Activated T-cell treated with anti-CD3 and anti-CD28 coated beads, Interleukin-2, amount 50 U/mL, for 4 hours (primary cell): ENCODE measurements around the gene EHMT1. TPM values are rescaled to one million over a fixed set of nuclear protein-coding genes. Genes with fewer than 3 reads are reported as not detected.
A peak's percentile ranks its signal among the peaks of the same experiment; 100 is the strongest.
"Not testable (repeated sequence)": the region's sequence is repeated elsewhere in the genome, so short reads cannot be mapped to it uniquely, and the experiment has no call there.

Source experiments
- ATAC-seq, 2 donors: fragments of 200-7000 bp; cut with Tn5 transposase; one replicate each; pipeline ENCODE4 v1.10.0; 2021
- DNase-seq: peaks from one replicate; pipeline ENCODE4 v3.0.0-alpha.2; 2020
- H3K27me3 Mint-ChIP-seq: one replicate; pipeline ENCODE4 v1.8.0; 2021; ENCODE audit warnings: low read depth, mixed read lengths
- H3K36me3 Mint-ChIP-seq: one replicate; pipeline ENCODE4 v1.8.0; 2022; ENCODE audit warnings: mixed read lengths; ENCODE audit not compliant: insufficient read depth
- H3K4me1 Mint-ChIP-seq: one replicate; pipeline ENCODE4 v1.8.0; 2021; ENCODE audit warnings: low read depth, mixed read lengths
- H3K4me3 Mint-ChIP-seq: one replicate; pipeline ENCODE4 v1.8.0; 2021; ENCODE audit warnings: mild to moderate bottlenecking, moderate library complexity, mixed read lengths
- H3K9me3 Mint-ChIP-seq: one replicate; pipeline ENCODE4 v1.8.0; 2021; ENCODE audit warnings: mixed read lengths
- total RNA-seq, 3 donors: library from RNA; stranded (reverse); gene quantifications; one replicate each; pipeline ENCODE4 v1.2.1, GENCODE V29; 2021

Gene EHMT1
- total RNA-seq, 3 donors from 2014 or later, result 76.6 to 79.1 (median 78.1) TPM

- Mint-ChIP-seq H3K4me1 (no peaks in the 10 kb centered on the region), H3K4me3 (no peak overlapping the region), H3K27me3 (no peaks in the 10 kb centered on the region), H3K36me3 (peaks cover 59% of the 10 kb centered on the region), H3K9me3 (no peaks in the 10 kb centered on the region)
- ATAC-seq (no peak), DNase-seq (no peak)
Observed at GRCh38 chr9:137797206-137798120, 178.7 kb downstream of the EHMT1 start.

GRCh38 chr9:137798142-137798541 is 179.3 kb downstream of the EHMT1 start:
- Mint-ChIP-seq H3K36me3 (peaks cover 57% of the 10 kb centered on the region), H3K4me3 (no peak overlapping the region), H3K27me3 (no peaks in the 10 kb centered on the region), H3K9me3 (no peaks in the 10 kb centered on the region), H3K4me1 (no peaks in the 10 kb centered on the region)
- no peak for DNase-seq
- ATAC-seq, result no peak

- Mint-ChIP-seq H3K4me1 (no peaks in the 10 kb centered on the region), H3K27me3 (no peaks in the 10 kb centered on the region), H3K9me3 (no peaks in the 10 kb centered on the region), H3K4me3 (no peak overlapping the region), H3K36me3 (peaks cover 56% of the 10 kb centered on the region)
- ATAC-seq, result no peak
- no peak for DNase-seq
Observed at GRCh38 chr9:137798901-137799629, 180.3 kb downstream of the EHMT1 start.

DNA sequence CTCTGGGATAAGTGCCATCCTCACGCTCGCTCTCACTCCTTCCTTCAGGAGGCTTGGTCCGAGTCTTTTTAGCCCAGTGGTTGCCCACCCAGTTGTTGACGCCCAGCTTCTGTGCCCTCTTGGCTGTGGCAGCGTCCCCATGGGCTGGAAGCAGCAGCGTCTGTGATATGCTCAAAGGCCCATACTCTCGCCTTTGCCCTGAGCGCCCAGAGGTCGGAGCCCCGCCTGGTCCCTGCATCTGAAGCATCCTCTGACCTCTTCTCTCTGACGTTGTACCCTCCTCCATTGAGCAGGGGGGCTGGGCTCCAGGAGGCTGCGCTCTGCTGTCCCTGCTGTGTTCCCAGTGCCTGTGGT is 180.8 kb downstream of the EHMT1 start:
- DNase-seq (no peak), ATAC-seq (no peak)
- no peaks in the 10 kb centered on the region for H3K27me3 Mint-ChIP-seq
- no peak overlapping the region for H3K4me3 Mint-ChIP-seq
- no peaks in the 10 kb centered on the region for H3K4me1 Mint-ChIP-seq
- H3K9me3 Mint-ChIP-seq, result no peaks in the 10 kb centered on the region
- peaks cover 60% of the 10 kb centered on the region for H3K36me3 Mint-ChIP-seq

- H3K27me3 Mint-ChIP-seq, result no peaks in the 10 kb centered on the region
- H3K36me3 Mint-ChIP-seq, result peaks cover 62% of the 10 kb centered on the region
- H3K4me3 Mint-ChIP-seq, result no peak overlapping the region
- H3K9me3 Mint-ChIP-seq, result no peaks in the 10 kb centered on the region
- ATAC-seq (no peak), DNase-seq (no peak)
- H3K4me1 Mint-ChIP-seq, result no peaks in the 10 kb centered on the region
Observed at GRCh38 chr9:137800196-137801022, 181.6 kb downstream of the EHMT1 start.

DNA sequence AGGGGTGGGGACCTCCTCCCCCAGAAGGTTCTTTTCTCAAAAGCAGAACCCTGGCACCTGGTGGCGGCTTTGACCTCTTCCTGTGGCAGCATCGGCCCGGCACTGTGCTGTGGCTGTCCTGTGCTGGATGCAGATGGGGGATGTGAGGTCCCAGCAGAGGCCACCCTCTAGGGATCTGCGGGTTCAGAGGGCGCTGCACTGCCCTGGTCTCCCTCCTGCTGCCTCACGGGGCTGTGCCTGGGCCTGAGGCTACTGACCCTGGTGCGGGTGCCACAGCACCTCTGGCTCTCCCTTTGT is 182.2 kb downstream of the EHMT1 start:
- ATAC-seq, result no peak
- no peak overlapping the region for H3K4me3 Mint-ChIP-seq
- H3K36me3 Mint-ChIP-seq, result peaks cover 57% of the 10 kb centered on the region
- no peaks in the 10 kb centered on the region for H3K4me1 Mint-ChIP-seq
- no peaks in the 10 kb centered on the region for H3K27me3 Mint-ChIP-seq
- no peak for DNase-seq
- no peaks in the 10 kb centered on the region for H3K9me3 Mint-ChIP-seq

DNA sequence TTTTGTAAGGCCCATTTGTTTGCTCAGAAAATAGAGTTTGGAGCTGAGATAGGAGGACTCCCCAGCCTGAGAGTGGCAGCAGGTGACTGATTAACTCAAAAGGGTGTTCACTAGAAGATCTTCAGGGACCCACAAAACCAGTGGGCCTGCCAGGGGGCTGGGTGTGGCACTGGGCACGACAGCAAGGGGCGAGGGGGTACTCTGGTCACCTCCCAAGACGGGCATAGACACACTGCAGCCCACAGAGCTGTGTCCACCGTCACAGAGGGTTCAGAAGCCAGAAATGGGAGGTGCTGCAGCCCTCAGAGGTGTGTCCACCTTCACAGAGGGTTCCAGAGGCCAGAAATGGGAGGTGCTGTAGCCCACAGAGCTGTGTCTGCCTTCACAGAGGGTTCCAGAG is 183.2 kb downstream of the EHMT1 start:
- DNase-seq, result no peak
- Mint-ChIP-seq H3K36me3 (peaks cover 54% of the 10 kb centered on the region), H3K27me3 (no peaks in the 10 kb centered on the region), H3K4me1 (peaks cover 5% of the 10 kb centered on the region), H3K9me3 (no peaks in the 10 kb centered on the region), H3K4me3 (no peak overlapping the region)
- ATAC-seq, result no peak

- DNase-seq (no peak), ATAC-seq (no peak)
- Mint-ChIP-seq H3K36me3 (peaks cover 52% of the 10 kb centered on the region), H3K4me3 (no peak overlapping the region), H3K27me3 (no peaks in the 10 kb centered on the region), H3K9me3 (no peaks in the 10 kb centered on the region), H3K4me1 (peaks cover 10% of the 10 kb centered on the region)
Observed at GRCh38 chr9:137802521-137803243, 183.9 kb downstream of the EHMT1 start.

GRCh38 chr9:137804908-137805630 is 186.3 kb downstream of the EHMT1 start:
- H3K4me3 Mint-ChIP-seq, result no peak overlapping the region
- no peaks in the 10 kb centered on the region for H3K27me3 Mint-ChIP-seq
- peaks cover 13% of the 10 kb centered on the region for H3K4me1 Mint-ChIP-seq
- H3K9me3 Mint-ChIP-seq, result no peaks in the 10 kb centered on the region
- ATAC-seq, result peak; percentile 21 to 51
- no peak for DNase-seq
- peaks cover 40% of the 10 kb centered on the region for H3K36me3 Mint-ChIP-seq

DNA sequence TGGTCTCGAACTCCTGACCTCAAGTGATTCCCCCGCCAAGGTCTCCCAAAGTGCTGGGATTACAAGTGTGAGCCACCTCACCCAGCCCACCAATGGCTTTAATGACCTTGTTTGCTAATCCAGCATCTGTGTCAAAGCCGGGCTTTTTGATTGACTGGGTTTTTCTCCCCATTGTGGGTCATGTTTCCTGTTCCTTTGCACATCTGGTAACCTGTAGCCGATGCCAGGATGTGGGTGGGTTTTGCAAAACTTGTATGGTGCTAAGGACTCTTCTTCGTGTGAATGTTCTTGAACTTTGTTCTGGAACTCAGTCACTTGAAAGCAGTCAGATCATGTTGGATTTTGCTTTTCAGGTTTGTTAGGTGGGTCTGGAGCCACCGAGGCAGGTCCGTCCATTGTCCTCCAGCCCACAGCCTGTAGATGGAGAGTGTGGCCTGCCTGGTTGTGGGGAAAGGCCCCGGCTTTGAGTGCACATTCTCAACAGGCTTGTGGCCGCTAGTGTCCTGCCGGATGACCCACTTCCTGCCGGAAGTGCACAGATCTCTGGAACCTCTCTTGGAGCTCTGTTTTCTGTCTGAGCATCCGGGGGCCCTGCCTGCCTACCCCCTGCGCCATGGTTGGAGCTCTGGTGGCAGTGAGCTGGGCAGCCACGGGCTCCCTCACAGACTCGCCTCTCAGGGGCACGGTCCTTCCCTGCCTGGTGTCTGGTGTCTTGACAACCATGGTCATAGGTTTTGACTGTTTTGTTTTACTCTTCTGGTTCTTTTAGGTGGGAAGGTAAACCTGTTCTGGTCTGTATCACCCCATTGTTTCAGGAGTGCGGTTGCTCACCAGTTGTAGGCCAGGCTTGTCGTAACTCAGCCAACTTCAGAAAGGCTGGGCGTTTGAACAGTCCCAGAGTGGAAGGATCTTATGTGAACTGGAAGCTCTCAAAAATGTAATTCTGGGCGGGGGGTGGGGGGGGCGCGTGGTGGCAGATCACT is 189.2 kb downstream of the EHMT1 start:
- H3K9me3 Mint-ChIP-seq, result no peaks in the 10 kb centered on the region
- H3K4me1 Mint-ChIP-seq, result peaks cover 13% of the 10 kb centered on the region
- H3K27me3 Mint-ChIP-seq, result no peaks in the 10 kb centered on the region
- DNase-seq (no peak), ATAC-seq (peak in 1 of 2 donors; percentile 23)
- H3K4me3 Mint-ChIP-seq, result no peak overlapping the region
- peaks cover 27% of the 10 kb centered on the region for H3K36me3 Mint-ChIP-seq

- Mint-ChIP-seq H3K4me3 (no peak overlapping the region), H3K36me3 (peaks cover 18% of the 10 kb centered on the region), H3K27me3 (no peaks in the 10 kb centered on the region), H3K9me3 (no peaks in the 10 kb centered on the region), H3K4me1 (peaks cover 13% of the 10 kb centered on the region)
- no peak for DNase-seq
- no peak for ATAC-seq
Observed at GRCh38 chr9:137809040-137809576, 190.3 kb downstream of the EHMT1 start.

DNA sequence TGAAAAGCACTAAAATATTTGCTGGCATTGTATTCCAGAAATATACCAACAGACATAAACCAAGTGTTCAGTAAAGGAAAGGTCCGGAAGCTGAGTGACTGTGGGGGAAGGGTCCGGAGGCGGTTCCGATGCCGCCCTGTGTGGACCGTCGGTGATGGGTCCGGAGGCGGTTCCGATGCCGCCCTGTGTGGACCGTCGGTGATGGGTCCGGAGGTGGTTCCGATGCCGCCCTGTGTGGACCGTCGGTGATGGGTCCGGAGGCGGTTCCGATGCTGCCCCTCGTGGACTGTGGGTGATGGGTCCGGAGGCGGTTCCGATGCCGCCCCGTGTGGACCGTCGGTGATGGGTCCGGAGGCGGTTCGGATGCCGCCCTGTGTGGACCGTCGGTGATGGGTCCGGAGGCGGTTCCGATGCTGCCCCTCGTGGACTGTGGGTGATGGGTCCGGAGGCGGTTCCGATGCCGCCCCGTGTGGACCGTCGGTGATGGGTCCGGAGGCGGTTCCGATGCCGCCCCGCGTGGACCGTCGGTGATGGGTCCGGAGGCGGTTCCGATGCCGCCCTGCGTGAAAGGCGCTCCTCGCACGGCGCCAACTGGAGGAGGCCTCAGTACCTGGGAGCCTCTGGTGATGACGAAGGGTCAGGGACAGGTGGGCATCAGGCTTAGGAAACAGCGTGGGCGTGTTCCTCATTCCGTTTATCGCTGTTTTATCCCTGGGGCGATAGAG is 191.1 kb downstream of the EHMT1 start:
- not testable (repeated sequence) for ATAC-seq, H3K9me3 Mint-ChIP-seq, H3K4me3 Mint-ChIP-seq, DNase-seq, H3K27me3 Mint-ChIP-seq
- H3K4me1 Mint-ChIP-seq, result peaks cover 13% of the 10 kb centered on the region
- H3K36me3 Mint-ChIP-seq, result peaks cover 12% of the 10 kb centered on the region
